DOHH2 (cell line): Measurements from ENCODE around the gene ASAH2.

Source experiments
- H3F3A ChIP-seq: fragments of 200-600 bp; sonication (generic), shearing (Covaris generic); 2 replicates; pipeline ENCODE4 v1.6.0; 2016; ENCODE audit warnings: antibody characterized with exemption, mild to moderate bottlenecking; ENCODE audit not compliant: control insufficient read depth, insufficient read depth
- H3K27ac ChIP-seq: fragments of 200-600 bp; sonication (generic); 2 replicates; pipeline ENCODE4 v1.5.1; 2014; ENCODE audit warnings: low read depth, mild to moderate bottlenecking, low read length, moderate library complexity
- H3K27me3 ChIP-seq: fragments of 200-600 bp; sonication (generic); 2 replicates; pipeline ENCODE4 v1.6.1; 2014; ENCODE audit warnings: mild to moderate bottlenecking, low read length, mixed read lengths; ENCODE audit not compliant: control insufficient read depth
- H3K36me3 ChIP-seq: fragments of 200-600 bp; sonication (generic); 2 replicates; pipeline ENCODE4 v1.6.1; 2014; ENCODE audit warnings: mild to moderate bottlenecking, low read length, moderate library complexity, mixed read lengths; ENCODE audit not compliant: control insufficient read depth
- H3K4me1 ChIP-seq: fragments of 200-600 bp; sonication (generic); 2 replicates; pipeline ENCODE4 v1.6.1; 2014; ENCODE audit warnings: mild to moderate bottlenecking, low read length, mixed read lengths; ENCODE audit not compliant: control insufficient read depth
- H3K4me2 ChIP-seq: fragments of 200-600 bp; sonication (generic); 2 replicates; pipeline ENCODE4 v1.6.0; 2014; ENCODE audit warnings: mild to moderate bottlenecking, low read length, moderate library complexity
- H3K4me3 ChIP-seq: fragments of 200-600 bp; sonication (generic); 2 replicates; pipeline ENCODE4 v1.5.1; 2014; ENCODE audit warnings: mild to moderate bottlenecking, low read length, mixed read lengths
- H3K79me2 ChIP-seq: fragments of 200-600 bp; sonication (generic); 2 replicates; pipeline ENCODE4 v1.6.1; 2014; ENCODE audit warnings: mild to moderate bottlenecking, low read length, mixed read lengths; ENCODE audit not compliant: control insufficient read depth
- H3K9me2 ChIP-seq: fragments of 200-600 bp; sonication (generic); replicated peaks from 2 replicates; pipeline ENCODE4 v1.6.1; 2014; ENCODE audit warnings: mild to moderate bottlenecking, low read length, mixed read lengths; ENCODE audit not compliant: control insufficient read depth
- H3K9me3 ChIP-seq: fragments of 200-600 bp; sonication (generic); 2 replicates; pipeline ENCODE4 v1.6.1; 2014; ENCODE audit warnings: antibody characterized with exemption, low read length, mixed read lengths; ENCODE audit not compliant: control insufficient read depth, insufficient read depth
- H4K20me1 ChIP-seq: fragments of 200-600 bp; sonication (generic); 2 replicates; pipeline ENCODE4 v1.6.0; 2014; ENCODE audit warnings: low read depth, mild to moderate bottlenecking, antibody characterized with exemption, low read length, moderate library complexity; ENCODE audit not compliant: control insufficient read depth, insufficient read depth
- EZH2phosphoT487 ChIP-seq: fragments of 200-600 bp; sonication (generic); IDR thresholded peaks from 2 replicates; pipeline ENCODE4 v1.6.1; 2017; ENCODE audit warnings: borderline replicate concordance, mild to moderate bottlenecking, antibody characterized with exemption, low read length, moderate library complexity, mixed read lengths
- TF ChIP-seq, protein P1 (sequence below): fragments of 200-600 bp; sonication (generic); IDR thresholded peaks from one replicate; pipeline ENCODE4 v1.5.1; 2014; ENCODE audit warnings: antibody characterized with exemption, mild to moderate bottlenecking, low read depth, low read length; ENCODE audit not compliant: poor library complexity, severe bottlenecking

The ASAH2 gene

DNA sequence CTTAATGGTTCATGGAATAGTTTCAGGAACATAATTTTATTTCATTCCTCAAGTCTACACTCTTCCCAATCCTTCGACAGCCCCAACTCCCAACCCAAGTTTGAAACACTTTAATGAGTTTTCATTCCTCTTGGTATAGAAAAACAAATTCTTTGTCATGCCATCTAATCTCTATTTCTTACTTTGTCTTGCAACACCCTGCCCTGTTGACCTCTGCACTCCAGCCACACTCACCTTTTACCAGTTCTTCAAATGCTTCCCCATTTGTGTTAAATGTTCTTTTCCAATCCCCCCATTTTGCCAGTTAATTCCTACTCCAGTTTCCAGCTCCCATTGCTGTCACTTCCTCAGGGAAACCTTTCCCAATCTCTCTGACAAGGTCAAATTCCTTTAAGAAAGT is 21.9 kb downstream of the ASAH2 start:
- no peaks in the 10 kb centered on the region for H3K36me3 ChIP-seq
- H3K27me3 ChIP-seq: peaks cover 32% of the 10 kb centered on the region
- H3K27ac ChIP-seq: no peak overlapping the region
- TF ChIP-seq, protein P1, sequence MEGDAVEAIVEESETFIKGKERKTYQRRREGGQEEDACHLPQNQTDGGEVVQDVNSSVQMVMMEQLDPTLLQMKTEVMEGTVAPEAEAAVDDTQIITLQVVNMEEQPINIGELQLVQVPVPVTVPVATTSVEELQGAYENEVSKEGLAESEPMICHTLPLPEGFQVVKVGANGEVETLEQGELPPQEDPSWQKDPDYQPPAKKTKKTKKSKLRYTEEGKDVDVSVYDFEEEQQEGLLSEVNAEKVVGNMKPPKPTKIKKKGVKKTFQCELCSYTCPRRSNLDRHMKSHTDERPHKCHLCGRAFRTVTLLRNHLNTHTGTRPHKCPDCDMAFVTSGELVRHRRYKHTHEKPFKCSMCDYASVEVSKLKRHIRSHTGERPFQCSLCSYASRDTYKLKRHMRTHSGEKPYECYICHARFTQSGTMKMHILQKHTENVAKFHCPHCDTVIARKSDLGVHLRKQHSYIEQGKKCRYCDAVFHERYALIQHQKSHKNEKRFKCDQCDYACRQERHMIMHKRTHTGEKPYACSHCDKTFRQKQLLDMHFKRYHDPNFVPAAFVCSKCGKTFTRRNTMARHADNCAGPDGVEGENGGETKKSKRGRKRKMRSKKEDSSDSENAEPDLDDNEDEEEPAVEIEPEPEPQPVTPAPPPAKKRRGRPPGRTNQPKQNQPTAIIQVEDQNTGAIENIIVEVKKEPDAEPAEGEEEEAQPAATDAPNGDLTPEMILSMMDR: no peak
- no peak for TF ChIP-seq EZH2phosphoT487
- no peaks in the 10 kb centered on the region for H3K79me2 ChIP-seq
- H3K9me3 ChIP-seq: no peaks in the 10 kb centered on the region
- no peaks in the 10 kb centered on the region for H3K4me1 ChIP-seq
- H4K20me1 ChIP-seq: no peaks in the 10 kb centered on the region
- H3K4me3 ChIP-seq: no peak overlapping the region
- H3K4me2 ChIP-seq: no peak overlapping the region
- no peaks in the 10 kb centered on the region for H3K9me2 ChIP-seq
- no peaks in the 10 kb centered on the region for H3F3A ChIP-seq

DNA sequence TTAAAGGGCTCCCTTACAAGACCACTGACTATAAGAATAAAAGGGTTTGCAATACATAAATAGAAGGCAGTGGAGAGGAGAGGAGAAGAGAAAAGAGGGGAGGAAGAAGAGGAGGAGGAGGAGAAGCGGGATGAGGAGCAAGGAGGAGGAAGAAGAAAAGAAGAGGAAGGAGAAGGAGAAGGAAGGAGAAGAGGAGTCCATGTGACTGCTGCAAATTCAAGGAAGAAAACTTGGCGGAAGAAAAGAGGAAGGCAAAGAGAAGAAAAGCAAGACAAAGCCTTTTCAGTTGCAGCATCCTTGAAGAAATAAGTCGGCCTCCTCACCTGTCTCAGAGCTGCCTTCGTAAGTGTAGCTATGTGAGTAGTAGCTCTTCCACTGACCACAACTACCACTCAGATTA is 22.6 kb downstream of the ASAH2 start:
- TF ChIP-seq, protein P1: no peak
- TF ChIP-seq EZH2phosphoT487: no peak
- H3K27ac ChIP-seq: no peak overlapping the region
- no peaks in the 10 kb centered on the region for H3K4me1 ChIP-seq
- no peaks in the 10 kb centered on the region for H3K9me3 ChIP-seq
- no peaks in the 10 kb centered on the region for H3K79me2 ChIP-seq
- H3K9me2 ChIP-seq: no peaks in the 10 kb centered on the region
- no peaks in the 10 kb centered on the region for H4K20me1 ChIP-seq
- peaks cover 29% of the 10 kb centered on the region for H3K27me3 ChIP-seq
- no peaks in the 10 kb centered on the region for H3F3A ChIP-seq
- H3K36me3 ChIP-seq: no peaks in the 10 kb centered on the region
- H3K4me2 ChIP-seq: no peak overlapping the region
- H3K4me3 ChIP-seq: no peak overlapping the region

DNA sequence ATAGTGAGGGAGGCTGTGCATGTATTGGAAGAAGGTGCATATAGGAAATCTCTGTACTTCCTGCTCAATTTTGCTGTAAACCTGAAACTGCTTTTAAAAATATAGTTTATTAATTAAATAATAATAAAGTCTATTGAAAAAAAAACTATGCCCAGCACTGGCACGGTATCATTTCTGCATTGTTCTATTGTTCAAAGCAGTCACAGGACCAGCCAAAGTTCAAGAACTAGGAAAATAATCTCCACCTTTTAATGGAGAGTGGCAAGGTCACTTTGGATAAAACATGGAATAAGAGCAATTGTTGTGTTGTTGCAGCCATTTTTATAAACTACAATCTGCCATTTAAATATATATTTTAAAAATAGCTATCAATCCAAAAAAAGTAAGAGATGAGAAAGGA is 24.7 kb downstream of the ASAH2 start:
- Histone ChIP-seq H3K27ac (no peak overlapping the region), H3F3A (no peaks in the 10 kb centered on the region), H3K79me2 (no peaks in the 10 kb centered on the region), H3K4me1 (no peaks in the 10 kb centered on the region), H3K9me3 (no peaks in the 10 kb centered on the region), H4K20me1 (no peaks in the 10 kb centered on the region), H3K4me2 (no peak overlapping the region), H3K27me3 (peaks cover 23% of the 10 kb centered on the region), H3K9me2 (no peaks in the 10 kb centered on the region), H3K36me3 (no peaks in the 10 kb centered on the region), H3K4me3 (no peak overlapping the region)
- TF ChIP-seq EZH2phosphoT487: no peak
- TF ChIP-seq, protein P1: no peak
